HG02970 (cell line): Measurements from ENCODE around the gene CPZ.

Experiments
- ATAC-seq: cut with Tn5 transposase; IDR thresholded peaks from one replicate; pipeline ENCODE4 v1.9.1; 2021; ENCODE audit warnings: mild to moderate bottlenecking, moderate library complexity, moderate number of reproducible peaks; ENCODE audit not compliant: unreplicated experiment, low FRiP score

Gene CPZ

DNA sequence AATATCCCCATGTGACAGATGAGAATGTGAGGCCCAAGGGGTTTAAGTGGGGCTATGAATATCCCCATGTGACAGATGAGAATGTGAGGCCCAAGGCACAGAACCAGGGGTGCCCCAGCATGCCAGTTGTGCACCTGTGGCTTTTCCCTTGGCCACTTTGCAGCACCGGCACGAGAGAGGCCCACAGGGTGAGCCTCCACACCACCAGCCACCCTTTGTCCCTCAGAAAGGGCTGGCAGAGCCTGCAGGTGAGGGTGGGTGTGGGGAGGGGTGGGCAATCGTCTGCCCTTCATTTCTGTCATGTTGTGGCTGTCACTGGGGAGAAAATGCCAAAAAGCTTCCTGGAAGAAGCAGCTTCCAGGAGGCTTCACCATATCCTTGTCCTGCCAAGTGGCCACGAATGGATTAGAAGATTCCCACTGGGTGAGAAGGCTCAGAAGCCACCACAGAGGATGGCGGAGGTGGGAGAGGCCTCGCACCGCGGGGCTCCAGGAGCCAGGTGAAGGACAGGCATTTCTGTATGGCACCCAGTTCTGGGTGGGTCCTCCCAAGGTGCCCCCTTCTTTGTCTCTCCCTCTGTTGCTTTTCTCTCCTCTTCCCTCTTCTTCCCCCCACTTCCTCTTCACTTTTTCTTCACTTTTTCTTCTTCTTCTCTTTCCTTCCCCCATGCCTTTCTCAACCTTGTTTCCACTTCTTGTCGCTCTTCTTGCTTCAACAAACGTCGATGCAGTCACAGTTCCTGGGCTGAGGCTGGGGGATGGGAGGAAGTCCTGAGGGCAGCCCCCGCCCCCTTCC lies 12.8 kb upstream of the CPZ start:
- no peak for ATAC-seq

DNA sequence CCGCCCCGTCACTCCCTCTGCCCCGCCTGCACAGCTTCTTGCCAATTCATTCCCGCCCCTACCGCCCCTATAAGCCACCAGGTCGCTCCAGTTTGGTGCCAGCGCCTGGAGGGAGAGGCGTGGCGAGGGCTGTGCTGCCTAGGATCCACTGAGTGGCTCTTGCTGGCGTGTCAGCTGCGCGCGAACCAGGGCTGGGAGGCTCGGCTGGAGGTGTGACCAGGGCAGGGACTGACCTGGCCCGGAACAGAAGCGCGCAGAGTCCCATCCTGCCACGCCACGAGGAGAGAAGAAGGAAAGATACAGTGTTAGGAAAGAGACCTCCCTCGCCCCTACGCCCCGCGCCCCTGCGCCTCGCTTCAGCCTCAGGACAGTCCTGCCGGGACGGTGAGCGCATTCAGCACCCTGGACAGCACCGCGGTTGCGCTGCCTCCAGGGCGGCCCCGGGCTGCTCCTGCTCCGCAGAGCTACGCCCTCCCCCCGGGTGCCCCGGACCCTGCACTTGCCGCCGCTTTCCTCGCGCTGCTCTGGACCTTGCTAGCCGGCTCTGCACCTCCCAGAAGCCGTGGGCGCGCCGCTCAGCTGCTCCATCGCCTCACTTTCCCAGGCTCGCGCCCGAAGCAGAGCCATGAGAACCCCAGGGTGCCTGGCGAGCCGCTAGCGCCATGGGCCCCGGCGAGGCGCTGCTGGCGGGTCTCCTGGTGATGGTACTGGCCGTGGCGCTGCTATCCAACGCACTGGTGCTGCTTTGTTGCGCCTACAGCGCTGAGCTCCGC lies 12.1 kb upstream of the CPZ start, which contains the start of gene GPR78:
Gene GPR78, plus strand, starts transcription at position 72 of the 773 bp plus-strand sequence. Its CDS starts 591 bp downstream, at position 663.
- no peak for ATAC-seq

GRCh38 chr4:8581094-8581861 lies 11.3 kb upstream of the CPZ start:
- no peak for ATAC-seq

- no peak for ATAC-seq
These were observed 10.5 kb upstream of the CPZ start for GRCh38 chr4:8582016-8582415.

GRCh38 chr4:8582436-8582835 lies 10.1 kb upstream of the CPZ start:
- no peak for ATAC-seq

DNA sequence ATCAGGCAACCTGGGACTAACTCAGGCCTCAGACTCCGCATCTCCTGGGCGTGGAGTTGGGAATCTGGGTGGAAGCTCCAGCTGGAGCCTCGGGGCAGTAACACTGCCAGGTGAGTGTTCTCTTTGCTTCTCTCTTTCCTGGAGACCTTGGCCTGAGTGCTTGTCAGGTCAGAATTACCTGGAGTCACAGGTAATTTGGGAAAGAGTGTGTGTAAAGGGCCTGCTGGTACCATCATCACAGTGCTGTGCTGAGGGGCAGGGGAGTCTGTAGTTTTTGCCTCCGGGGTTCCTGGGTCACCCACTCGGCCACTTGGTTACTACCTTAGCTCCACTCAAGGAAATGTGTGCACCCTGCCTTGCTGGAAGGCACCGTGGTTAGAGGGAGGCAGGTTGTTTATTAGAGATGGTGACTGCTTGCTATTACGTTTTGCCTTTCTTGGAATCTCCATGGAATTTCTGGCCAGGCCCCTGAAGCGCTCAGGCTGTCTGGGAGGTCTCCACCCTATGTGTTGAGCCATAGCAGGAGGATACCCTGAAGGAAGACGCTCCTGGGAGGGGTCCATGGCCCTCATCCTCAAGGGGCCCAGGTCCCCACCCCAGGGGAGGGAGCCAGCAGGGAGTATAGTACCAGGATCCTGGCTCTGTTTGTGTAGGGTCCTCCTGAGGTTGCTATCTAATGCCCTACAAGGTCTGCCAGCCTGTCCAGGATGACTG lies 9.5 kb upstream of the CPZ start:
- no peak for ATAC-seq

GRCh38 chr4:8583655-8584025 lies 8.9 kb upstream of the CPZ start:
- no peak for ATAC-seq

GRCh38 chr4:8585186-8585585 lies 7.4 kb upstream of the CPZ start:
- no peak for ATAC-seq

DNA sequence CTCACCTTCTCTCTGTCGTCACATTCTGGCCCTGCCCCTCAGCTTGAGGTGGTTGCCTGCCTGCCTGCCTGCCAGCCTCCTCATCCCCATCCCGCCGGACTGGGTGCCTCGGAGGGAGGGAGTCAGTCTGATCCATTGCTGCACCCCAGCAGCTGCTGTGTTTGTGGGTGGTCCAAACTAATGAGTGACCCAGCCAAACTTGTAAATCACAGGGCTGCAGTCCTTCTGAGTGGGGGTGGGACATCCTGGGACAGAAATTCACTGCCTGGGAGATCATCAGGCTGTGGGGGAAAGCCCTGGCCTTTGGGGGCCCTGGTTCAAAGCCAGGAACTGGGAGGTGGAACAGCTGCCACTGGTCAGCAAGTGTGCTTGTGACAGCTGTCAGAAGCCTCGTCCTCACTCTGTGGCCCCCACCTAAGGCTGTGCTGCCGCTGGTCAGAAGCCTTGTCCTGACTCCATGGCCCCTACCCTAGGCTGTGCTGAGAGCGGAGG lies 6.8 kb upstream of the CPZ start:
- ATAC-seq: no peak

DNA sequence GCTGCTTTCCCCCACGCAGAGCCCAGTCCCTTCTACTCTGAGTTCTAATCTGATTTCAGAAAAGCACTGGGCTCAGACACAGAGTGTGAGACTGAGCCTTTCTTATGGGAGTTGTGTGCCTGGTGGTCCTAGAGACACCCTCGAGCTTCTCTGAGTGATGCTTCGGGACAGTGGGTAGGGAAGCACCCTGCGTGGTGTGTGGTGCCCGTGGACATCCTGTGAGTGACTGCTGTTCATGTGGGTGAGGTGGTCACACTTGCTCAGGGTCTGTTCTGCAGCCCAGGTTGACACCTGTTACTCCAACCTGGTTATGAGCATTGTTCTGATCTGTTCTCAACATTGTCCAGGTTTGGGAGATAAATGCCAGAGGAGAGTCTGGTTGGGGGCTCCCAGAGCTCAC lies 6.3 kb upstream of the CPZ start:
- no peak for ATAC-seq

DNA sequence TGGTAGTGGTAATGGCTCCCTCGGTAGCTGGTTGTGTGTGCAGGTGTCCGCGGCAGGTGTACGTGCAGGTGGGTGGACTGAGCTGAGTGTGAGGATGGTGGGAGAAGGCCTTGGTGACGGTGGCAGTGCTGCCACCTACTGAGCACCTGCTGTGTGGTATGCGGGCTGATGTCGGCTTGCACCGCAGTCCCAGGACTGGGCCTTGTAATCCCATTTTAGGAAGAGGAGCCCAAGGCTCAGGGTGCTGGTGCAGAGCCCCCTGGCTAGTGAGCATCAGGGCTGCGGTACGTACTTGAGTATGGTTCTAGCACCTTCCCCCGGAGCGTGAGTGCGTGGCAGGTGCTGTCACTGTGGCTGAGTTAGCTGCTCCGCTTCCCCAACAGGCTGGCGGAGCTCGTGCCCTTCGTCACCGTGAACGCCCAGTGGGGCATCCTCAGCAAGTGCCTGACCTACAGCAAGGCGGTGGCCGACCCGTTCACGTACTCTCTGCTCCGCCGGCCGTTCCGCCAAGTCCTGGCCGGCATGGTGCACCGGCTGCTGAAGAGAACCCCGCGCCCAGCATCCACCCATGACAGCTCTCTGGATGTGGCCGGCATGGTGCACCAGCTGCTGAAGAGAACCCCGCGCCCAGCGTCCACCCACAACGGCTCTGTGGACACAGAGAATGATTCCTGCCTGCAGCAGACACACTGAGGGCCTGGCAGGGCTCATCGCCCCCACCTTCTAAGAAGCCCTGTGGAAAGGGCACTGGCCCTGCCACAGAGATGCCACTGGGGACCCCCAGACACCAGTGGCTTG lies 5.7 kb upstream of the CPZ start:
- ATAC-seq: no peak

DNA sequence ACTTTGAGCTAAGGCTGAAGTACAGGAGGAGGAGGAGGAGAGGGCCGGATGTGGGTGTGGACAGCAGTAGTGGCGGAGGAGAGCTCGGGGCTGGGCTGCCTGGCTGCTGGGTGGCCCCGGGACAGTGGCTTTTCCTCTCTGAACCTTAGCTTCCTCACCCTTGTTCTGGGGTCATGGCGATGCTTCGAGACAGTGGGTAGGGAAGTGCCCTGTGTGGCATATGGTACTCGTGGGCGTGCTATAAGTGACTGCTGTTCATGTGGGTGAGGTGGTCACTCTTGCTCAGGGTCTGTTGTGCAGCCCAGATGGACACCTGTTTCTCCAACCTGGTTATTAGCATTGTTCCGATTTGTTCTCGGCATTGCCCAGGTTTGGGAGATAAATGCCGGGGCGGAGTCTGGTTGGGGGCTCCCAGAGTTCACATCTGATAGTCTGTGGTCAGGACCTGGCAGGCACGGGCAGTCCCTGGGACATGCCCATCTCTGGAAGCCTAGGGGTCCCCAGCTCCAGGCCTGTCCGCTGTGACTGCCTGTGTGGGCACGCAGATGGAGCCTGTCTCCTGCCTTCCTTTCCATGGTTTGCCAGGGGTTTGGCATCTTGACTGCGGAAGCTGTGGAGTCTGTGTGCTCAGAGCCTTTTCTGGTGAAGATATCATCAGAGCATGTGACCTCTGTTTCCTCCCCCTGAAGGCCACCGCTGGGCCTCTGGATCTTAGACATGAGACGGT lies 4.9 kb upstream of the CPZ start:
- no peak for ATAC-seq

DNA sequence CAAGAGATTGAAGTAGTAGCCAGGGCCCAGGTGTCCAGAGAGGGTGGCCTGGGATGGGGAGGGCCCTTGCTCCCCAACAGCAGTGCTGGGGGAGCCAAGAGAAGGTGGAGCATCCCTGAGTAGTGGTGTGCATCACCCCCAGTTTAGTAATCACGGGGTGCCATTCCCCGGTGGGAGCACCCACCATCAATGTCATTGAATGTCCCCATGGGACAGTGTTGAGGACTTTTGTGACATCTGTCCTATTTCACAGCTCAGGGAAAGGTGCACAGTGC lies 4.4 kb upstream of the CPZ start:
- ATAC-seq: no peak

- ATAC-seq: no peak
These were observed 3.2 kb upstream of the CPZ start for GRCh38 chr4:8589336-8589735.

DNA sequence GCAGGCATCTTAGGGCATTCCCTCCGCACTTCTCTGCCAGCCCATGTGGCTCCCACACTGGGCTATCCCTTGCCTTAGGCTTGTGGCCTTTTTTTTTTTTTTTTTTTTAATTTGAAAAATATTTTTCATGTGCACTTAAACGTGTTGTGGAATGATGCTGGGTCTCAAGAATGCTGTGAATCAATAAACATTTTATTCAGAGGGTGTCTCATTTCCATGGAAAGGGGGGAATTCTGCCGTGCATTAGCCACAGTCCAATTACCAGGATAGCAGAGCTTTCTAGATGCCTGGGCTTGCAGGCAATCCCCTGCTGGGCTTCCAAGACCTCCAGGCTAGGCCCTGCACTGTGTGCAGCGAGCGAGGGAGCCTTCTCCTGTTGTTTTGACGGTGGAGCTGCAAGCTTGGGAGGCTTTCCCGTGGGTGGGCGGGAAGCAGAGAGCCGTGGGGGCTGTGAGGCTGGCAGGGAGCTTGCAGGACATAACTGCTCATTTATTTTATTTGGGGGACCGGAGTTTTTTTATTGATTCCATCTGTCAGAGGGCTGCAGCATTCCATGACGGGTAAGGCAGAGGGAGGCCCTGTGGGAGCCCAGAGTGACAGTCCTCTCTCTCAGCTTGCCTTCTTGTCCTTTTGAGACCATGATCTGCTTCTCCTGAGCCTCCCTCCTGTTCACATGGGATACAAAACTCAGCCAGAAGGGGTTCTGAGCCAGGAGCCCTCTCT lies 2.6 kb upstream of the CPZ start:
- ATAC-seq: no peak

GRCh38 chr4:8590546-8590880 lies 2.1 kb upstream of the CPZ start:
- ATAC-seq: no peak

DNA sequence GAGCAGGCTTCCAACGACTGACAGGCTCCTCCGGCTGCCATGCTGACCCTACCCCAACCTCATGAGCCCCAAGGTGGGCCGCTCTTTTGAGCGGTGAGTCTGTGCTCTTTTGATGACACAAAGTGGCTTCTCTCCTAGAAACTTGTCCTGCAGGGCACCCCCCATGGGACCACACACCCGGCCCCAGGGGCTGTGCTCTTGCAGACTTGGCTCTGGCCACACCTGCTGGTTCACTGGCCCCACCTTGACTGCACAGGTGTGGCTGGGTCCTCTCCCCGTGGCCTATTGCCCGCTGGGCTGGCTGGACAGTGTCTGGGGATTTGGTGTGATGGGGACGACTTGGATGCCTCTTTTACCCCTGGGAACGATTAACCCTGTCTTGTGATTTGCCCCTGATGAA lies 1.5 kb upstream of the CPZ start:
- no peak for ATAC-seq

- no peak for ATAC-seq
These were observed 769 bp upstream of the CPZ start for GRCh38 chr4:8591626-8592365.
